ENCODE data around the gene UBAP2.

GRCh38 chr9:34072868-34073590 lies 24.3 kb upstream of the UBAP2 start:
- TF ChIP-seq POLR2A (IDR thresholded peaks at IDR 0.05) = no peak
- TF ChIP-seq POLR2AphosphoS5 (IDR thresholded peaks at IDR 0.05) = no peak

Data from suprapubic skin (tissue), 4 donors.